ENCODE data around the gene FDCSP. TPM values are rescaled to one million over a fixed set of nuclear protein-coding genes. Genes with fewer than 3 reads are reported as not detected.
"Not testable (repeated sequence)": the region's sequence is repeated elsewhere in the genome, so short reads cannot be mapped to it uniquely, and the experiment has no call there.

FDCSP gene
- total RNA-seq, 5 donors from 2014 or later (not counting 1 experiment from before 2014, with no cell fraction given): not detected

GRCh38 chr4:70196857-70197256 is 29.1 kb upstream of the FDCSP start:
- Mint-ChIP-seq H3K27ac (no peak overlapping the region), H3K4me1 (no peaks in the 10 kb centered on the region), H3K36me3 (no peaks in the 10 kb centered on the region), H3K4me3 (no peak overlapping the region), H3K27me3 (no peaks in the 10 kb centered on the region), H3K9me3 (no peaks in the 10 kb centered on the region)
- no peak overlapping the region for H3K4me3 ChIP-seq (ENCODE audit: control insufficient read depth in 1 of 2, extremely low read depth in 1 of 2, low read length in 1 of 2)
- no peak for DNase-seq
- no peaks in the 10 kb centered on the region for H3K27me3 ChIP-seq (replicated peaks in 1 of 2; ENCODE audit: control insufficient read depth in 2 of 2, extremely low read depth in 1 of 2, insufficient read depth in 2 of 2, low read length in 1 of 2)
- H3K27ac ChIP-seq (ENCODE audit: low read length): no peak overlapping the region
- CTCF ChIA-PET: no interaction called here
- no CpG with 5 or more reads among the region's 2 CpGs for WGBS (ENCODE audit: insufficient coverage)
- no peaks in the 10 kb centered on the region for H3K9me3 ChIP-seq
- no peak for ATAC-seq (replicated peaks in 1 of 4)
- POLR2A ChIA-PET: no interaction called here
- H3K36me3 ChIP-seq (ENCODE audit: control insufficient read depth in 2 of 2, extremely low read depth in 1 of 2, insufficient read depth in 1 of 2, low read length in 1 of 2): no peaks in the 10 kb centered on the region
- H3K4me1 ChIP-seq (ENCODE audit: control insufficient read depth in 1 of 2, extremely low read depth in 1 of 2, insufficient read depth in 2 of 2, low read length in 2 of 2): no peaks in the 10 kb centered on the region

- WGBS (ENCODE audit: insufficient coverage): no CpG with 5 or more reads among the region's 2 CpGs
- Mint-ChIP-seq H3K9me3 (no peaks in the 10 kb centered on the region), H3K27me3 (no peaks in the 10 kb centered on the region), H3K36me3 (no peaks in the 10 kb centered on the region), H3K27ac (no peak overlapping the region), H3K4me1 (no peaks in the 10 kb centered on the region), H3K4me3 (no peak overlapping the region)
- no peaks in the 10 kb centered on the region for H3K27me3 ChIP-seq (replicated peaks in 1 of 2; ENCODE audit: control insufficient read depth in 2 of 2, extremely low read depth in 1 of 2, insufficient read depth in 2 of 2, low read length in 1 of 2)
- no peaks in the 10 kb centered on the region for H3K36me3 ChIP-seq (ENCODE audit: control insufficient read depth in 2 of 2, extremely low read depth in 1 of 2, insufficient read depth in 1 of 2, low read length in 1 of 2)
- no peak overlapping the region for H3K27ac ChIP-seq (ENCODE audit: low read length)
- no peaks in the 10 kb centered on the region for H3K9me3 ChIP-seq
- ChIA-PET POLR2A (no interaction called here), CTCF (interaction anchor here in 1 of 2 donors (0.6 kb wide), 1 partner anchor 16 kb away, joined by 6 read pairs; no protein-coding TSS in a partner anchor)
- ATAC-seq (replicated peaks in 1 of 4) (no peak), DNase-seq (no peak)
- H3K4me1 ChIP-seq (ENCODE audit: control insufficient read depth in 1 of 2, extremely low read depth in 1 of 2, insufficient read depth in 2 of 2, low read length in 2 of 2): no peaks in the 10 kb centered on the region
- no peak overlapping the region for H3K4me3 ChIP-seq (ENCODE audit: control insufficient read depth in 1 of 2, extremely low read depth in 1 of 2, low read length in 1 of 2)
Observed at GRCh38 chr4:70197842-70198241, 28.1 kb upstream of the FDCSP start.

GRCh38 chr4:70203601-70204000 is 22.3 kb upstream of the FDCSP start:
- Mint-ChIP-seq H3K9me3 (peaks cover 0 to 3% (median 3%) of the 10 kb centered on the region in 3 donors), H3K4me3 (no peak overlapping the region), H3K36me3 (no peaks in the 10 kb centered on the region), H3K27ac (no peak overlapping the region), H3K27me3 (no peaks in the 10 kb centered on the region), H3K4me1 (no peaks in the 10 kb centered on the region)
- POLR2A ChIA-PET: no interaction called here
- no peaks in the 10 kb centered on the region for H3K4me1 ChIP-seq (ENCODE audit: control insufficient read depth in 1 of 2, extremely low read depth in 1 of 2, insufficient read depth in 2 of 2, low read length in 2 of 2)
- H3K9me3 ChIP-seq: no peaks in the 10 kb centered on the region
- H3K27me3 ChIP-seq (replicated peaks in 1 of 2; ENCODE audit: control insufficient read depth in 2 of 2, extremely low read depth in 1 of 2, insufficient read depth in 2 of 2, low read length in 1 of 2): no peaks in the 10 kb centered on the region
- CTCF ChIA-PET: no interaction called here
- no peak overlapping the region for H3K4me3 ChIP-seq (ENCODE audit: control insufficient read depth in 1 of 2, extremely low read depth in 1 of 2, low read length in 1 of 2)
- ATAC-seq (replicated peaks in 1 of 4) (no peak), DNase-seq (no peak)
- H3K36me3 ChIP-seq (ENCODE audit: control insufficient read depth in 2 of 2, extremely low read depth in 1 of 2, insufficient read depth in 1 of 2, low read length in 1 of 2): no peaks in the 10 kb centered on the region
- no peak overlapping the region for H3K27ac ChIP-seq (ENCODE audit: low read length)
- no CpG with 5 or more reads among the region's 1 CpG for WGBS (ENCODE audit: insufficient coverage)

GRCh38 chr4:70212752-70213151 is 13.2 kb upstream of the FDCSP start:
- not testable (repeated sequence) for H3K36me3 Mint-ChIP-seq

GRCh38 chr4:70216109-70216508 is 9.8 kb upstream of the FDCSP start:
- DNase-seq; ATAC-seq (replicated peaks in 1 of 4); H3K4me1 ChIP-seq (ENCODE audit: control insufficient read depth in 1 of 2, extremely low read depth in 1 of 2, insufficient read depth in 2 of 2, low read length in 2 of 2); POLR2A ChIA-PET; H3K27ac Mint-ChIP-seq; H3K9me3 ChIP-seq; CTCF ChIA-PET; H3K36me3 ChIP-seq (ENCODE audit: control insufficient read depth in 2 of 2, extremely low read depth in 1 of 2, insufficient read depth in 1 of 2, low read length in 1 of 2); H3K27me3 Mint-ChIP-seq; H3K4me3 Mint-ChIP-seq; H3K4me1 Mint-ChIP-seq; H3K27ac ChIP-seq (ENCODE audit: low read length); H3K36me3 Mint-ChIP-seq; H3K4me3 ChIP-seq (ENCODE audit: control insufficient read depth in 1 of 2, extremely low read depth in 1 of 2, low read length in 1 of 2); H3K27me3 ChIP-seq (replicated peaks in 1 of 2; ENCODE audit: control insufficient read depth in 2 of 2, extremely low read depth in 1 of 2, insufficient read depth in 2 of 2, low read length in 1 of 2): not testable (repeated sequence)
- H3K9me3 Mint-ChIP-seq: peaks cover 0 to 13% (median 9%) of the 10 kb centered on the region in 3 donors

More at GRCh38 chr4:70212752-70213151, 13.2 kb upstream of the FDCSP start:
- DNase-seq; H3K9me3 ChIP-seq; H3K4me1 ChIP-seq (ENCODE audit: control insufficient read depth in 1 of 2, extremely low read depth in 1 of 2, insufficient read depth in 2 of 2, low read length in 2 of 2); H3K4me3 ChIP-seq (ENCODE audit: control insufficient read depth in 1 of 2, extremely low read depth in 1 of 2, low read length in 1 of 2); H3K27ac Mint-ChIP-seq; CTCF ChIA-PET; H3K4me1 Mint-ChIP-seq; H3K4me3 Mint-ChIP-seq; H3K27me3 Mint-ChIP-seq; POLR2A ChIA-PET; H3K36me3 ChIP-seq (ENCODE audit: control insufficient read depth in 2 of 2, extremely low read depth in 1 of 2, insufficient read depth in 1 of 2, low read length in 1 of 2); H3K27me3 ChIP-seq (replicated peaks in 1 of 2; ENCODE audit: control insufficient read depth in 2 of 2, extremely low read depth in 1 of 2, insufficient read depth in 2 of 2, low read length in 1 of 2); H3K27ac ChIP-seq (ENCODE audit: low read length); ATAC-seq (replicated peaks in 1 of 4): not testable (repeated sequence)
- WGBS (ENCODE audit: insufficient coverage): 90% methylated on average over 4 of the region's 4 CpGs
- H3K9me3 Mint-ChIP-seq: peaks cover 4 to 23% (median 14%) of the 10 kb centered on the region in 3 donors

- H3K36me3 Mint-ChIP-seq; ATAC-seq (replicated peaks in 1 of 4): not testable (repeated sequence)
Observed at GRCh38 chr4:70216550-70216949, 9.4 kb upstream of the FDCSP start.

GRCh38 chr4:70221389-70221788 is 4.5 kb upstream of the FDCSP start:
- H3K9me3 Mint-ChIP-seq; DNase-seq; H3K27ac Mint-ChIP-seq; H3K27me3 ChIP-seq (replicated peaks in 1 of 2; ENCODE audit: control insufficient read depth in 2 of 2, extremely low read depth in 1 of 2, insufficient read depth in 2 of 2, low read length in 1 of 2); H3K36me3 Mint-ChIP-seq; H3K4me3 ChIP-seq (ENCODE audit: control insufficient read depth in 1 of 2, extremely low read depth in 1 of 2, low read length in 1 of 2); H3K4me1 Mint-ChIP-seq; ATAC-seq (replicated peaks in 1 of 4); H3K4me3 Mint-ChIP-seq; CTCF ChIA-PET; H3K9me3 ChIP-seq; H3K27me3 Mint-ChIP-seq; H3K36me3 ChIP-seq (ENCODE audit: control insufficient read depth in 2 of 2, extremely low read depth in 1 of 2, insufficient read depth in 1 of 2, low read length in 1 of 2); H3K27ac ChIP-seq (ENCODE audit: low read length); H3K4me1 ChIP-seq (ENCODE audit: control insufficient read depth in 1 of 2, extremely low read depth in 1 of 2, insufficient read depth in 2 of 2, low read length in 2 of 2); POLR2A ChIA-PET: not testable (repeated sequence)
- no CpG with 5 or more reads among the region's 3 CpGs for WGBS (ENCODE audit: insufficient coverage)

More at GRCh38 chr4:70216550-70216949, 9.4 kb upstream of the FDCSP start:
- H3K36me3 ChIP-seq (ENCODE audit: control insufficient read depth in 2 of 2, extremely low read depth in 1 of 2, insufficient read depth in 1 of 2, low read length in 1 of 2); H3K4me3 Mint-ChIP-seq; DNase-seq; H3K4me1 ChIP-seq (ENCODE audit: control insufficient read depth in 1 of 2, extremely low read depth in 1 of 2, insufficient read depth in 2 of 2, low read length in 2 of 2); H3K4me3 ChIP-seq (ENCODE audit: control insufficient read depth in 1 of 2, extremely low read depth in 1 of 2, low read length in 1 of 2); H3K9me3 ChIP-seq; H3K27me3 Mint-ChIP-seq; H3K27ac Mint-ChIP-seq; H3K9me3 Mint-ChIP-seq; CTCF ChIA-PET; POLR2A ChIA-PET; H3K27me3 ChIP-seq (replicated peaks in 1 of 2; ENCODE audit: control insufficient read depth in 2 of 2, extremely low read depth in 1 of 2, insufficient read depth in 2 of 2, low read length in 1 of 2); H3K27ac ChIP-seq (ENCODE audit: low read length); H3K4me1 Mint-ChIP-seq: not testable (repeated sequence)
- no CpG with 5 or more reads among the region's 1 CpG for WGBS (ENCODE audit: insufficient coverage)

Measured in T-cell (primary cell).